ENCODE measurements around the gene ABTB2. TPM values are rescaled to one million over a fixed set of nuclear protein-coding genes. Genes with fewer than 3 reads are reported as not detected.

Gene ABTB2
- total RNA-seq, 3 donors from 2014 or later = 7.7 to 9.0 (median 8.6) TPM

DNA sequence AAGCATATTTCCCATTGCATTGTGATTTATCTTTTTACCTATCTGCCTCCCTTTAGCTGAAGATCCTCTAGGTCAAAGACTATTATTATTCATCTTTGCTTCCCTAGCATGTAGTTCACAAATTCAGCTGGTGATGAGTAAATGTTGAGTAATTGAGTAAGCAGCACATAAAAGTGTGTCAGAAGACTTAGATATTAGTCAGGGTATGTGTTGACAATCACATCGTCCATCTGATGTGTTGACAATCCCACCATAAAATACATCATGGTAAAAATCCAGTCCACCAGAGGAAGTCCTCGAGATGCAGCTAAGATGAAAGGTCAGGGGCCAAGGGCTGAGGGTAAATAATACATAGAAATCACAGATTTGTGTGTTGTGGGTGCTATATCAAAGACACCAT is 22.9 kb upstream of the ABTB2 start:
- ATAC-seq (peak; percentile 34 to 58), DNase-seq (no peak)
- H3K27me3 Mint-ChIP-seq (ENCODE audit: low read depth) = peaks cover 10% of the 10 kb centered on the region
- peaks cover 17% of the 10 kb centered on the region for H3K9me3 Mint-ChIP-seq
- peaks cover 5% of the 10 kb centered on the region for H3K4me1 Mint-ChIP-seq (ENCODE audit: low read depth)
- peaks cover 3% of the 10 kb centered on the region for H3K36me3 Mint-ChIP-seq (ENCODE audit: insufficient read depth)
- no peak overlapping the region for H3K4me3 Mint-ChIP-seq

- DNase-seq = no peak
- Mint-ChIP-seq H3K4me1 (ENCODE audit: low read depth) (peaks cover 5% of the 10 kb centered on the region), H3K27me3 (ENCODE audit: low read depth) (peaks cover 10% of the 10 kb centered on the region), H3K4me3 (no peak overlapping the region), H3K9me3 (peaks cover 27% of the 10 kb centered on the region), H3K36me3 (ENCODE audit: insufficient read depth) (peaks cover 3% of the 10 kb centered on the region)
- no peak for ATAC-seq
Measured at GRCh38 chr11:34379539-34379938, 21.7 kb upstream of the ABTB2 start.

DNA sequence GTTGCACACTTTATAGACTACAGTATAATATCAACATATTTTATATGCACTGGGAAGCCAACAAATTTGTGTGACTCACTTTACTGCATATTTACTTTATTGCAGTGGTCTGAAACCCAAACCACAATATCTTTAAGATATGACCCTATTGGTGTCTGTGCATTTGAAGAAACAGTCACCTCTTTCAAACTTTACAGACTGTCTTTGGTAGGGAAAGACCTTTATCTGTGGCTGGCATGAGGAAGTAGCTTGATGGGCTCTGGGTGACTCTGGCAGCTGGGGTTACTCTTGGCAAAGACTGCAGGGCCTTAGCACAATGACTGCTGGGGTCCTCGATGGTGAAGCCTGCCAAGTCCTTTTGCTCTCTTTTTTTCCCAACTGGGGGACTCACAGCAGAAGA is 21.3 kb upstream of the ABTB2 start:
- DNase-seq (no peak), ATAC-seq (no peak)
- Mint-ChIP-seq H3K4me3 (no peak overlapping the region), H3K9me3 (peaks cover 29% of the 10 kb centered on the region), H3K36me3 (ENCODE audit: insufficient read depth) (peaks cover 3% of the 10 kb centered on the region), H3K27me3 (ENCODE audit: low read depth) (peaks cover 10% of the 10 kb centered on the region), H3K4me1 (ENCODE audit: low read depth) (peaks cover 5% of the 10 kb centered on the region)

- H3K4me1 Mint-ChIP-seq (ENCODE audit: low read depth) = peaks cover 10% of the 10 kb centered on the region
- peaks cover 10% of the 10 kb centered on the region for H3K27me3 Mint-ChIP-seq (ENCODE audit: low read depth)
- peaks cover 28% of the 10 kb centered on the region for H3K9me3 Mint-ChIP-seq
Measured at GRCh38 chr11:34373727-34374126, 15.9 kb upstream of the ABTB2 start.

GRCh38 chr11:34366522-34366921 is 8.7 kb upstream of the ABTB2 start:
- peaks cover 11% of the 10 kb centered on the region for H3K4me1 Mint-ChIP-seq (ENCODE audit: low read depth)
- ATAC-seq (no peak), DNase-seq (no peak)
- H3K36me3 Mint-ChIP-seq (ENCODE audit: insufficient read depth) = no peaks in the 10 kb centered on the region
- peaks cover 16% of the 10 kb centered on the region for H3K27me3 Mint-ChIP-seq (ENCODE audit: low read depth)
- H3K9me3 Mint-ChIP-seq = no peaks in the 10 kb centered on the region
- H3K4me3 Mint-ChIP-seq = no peak overlapping the region

More at GRCh38 chr11:34373727-34374126, 15.9 kb upstream of the ABTB2 start:
- Mint-ChIP-seq H3K36me3 (ENCODE audit: insufficient read depth) (peaks cover 3% of the 10 kb centered on the region), H3K4me3 (no peak overlapping the region)
- DNase-seq = no peak
- no peak for ATAC-seq

DNA sequence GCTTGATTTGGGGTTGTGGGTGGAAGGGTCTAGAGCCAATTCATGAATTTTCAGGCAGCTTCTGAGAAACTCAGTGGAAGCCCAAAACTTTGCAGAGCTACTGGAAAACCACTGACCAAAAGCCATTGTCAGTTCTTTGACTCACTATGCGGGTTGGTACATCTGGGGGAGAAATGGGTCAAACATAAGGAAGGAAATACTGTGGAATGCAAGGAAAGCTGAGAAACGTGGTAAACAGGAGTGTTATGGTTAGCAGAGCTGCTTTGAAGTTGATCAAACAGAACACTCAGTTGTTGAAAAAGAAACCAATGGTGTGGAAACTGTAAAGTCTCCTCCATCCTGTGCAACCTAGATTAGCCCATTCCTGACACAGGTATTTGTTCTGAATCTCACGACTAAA is 6.3 kb upstream of the ABTB2 start:
- no peak for DNase-seq
- Mint-ChIP-seq H3K4me1 (ENCODE audit: low read depth) (peaks cover 8% of the 10 kb centered on the region), H3K9me3 (no peaks in the 10 kb centered on the region), H3K36me3 (ENCODE audit: insufficient read depth) (no peaks in the 10 kb centered on the region), H3K27me3 (ENCODE audit: low read depth) (peaks cover 22% of the 10 kb centered on the region), H3K4me3 (no peak overlapping the region)
- peak in 1 of 2 donors; percentile 15 for ATAC-seq

DNA sequence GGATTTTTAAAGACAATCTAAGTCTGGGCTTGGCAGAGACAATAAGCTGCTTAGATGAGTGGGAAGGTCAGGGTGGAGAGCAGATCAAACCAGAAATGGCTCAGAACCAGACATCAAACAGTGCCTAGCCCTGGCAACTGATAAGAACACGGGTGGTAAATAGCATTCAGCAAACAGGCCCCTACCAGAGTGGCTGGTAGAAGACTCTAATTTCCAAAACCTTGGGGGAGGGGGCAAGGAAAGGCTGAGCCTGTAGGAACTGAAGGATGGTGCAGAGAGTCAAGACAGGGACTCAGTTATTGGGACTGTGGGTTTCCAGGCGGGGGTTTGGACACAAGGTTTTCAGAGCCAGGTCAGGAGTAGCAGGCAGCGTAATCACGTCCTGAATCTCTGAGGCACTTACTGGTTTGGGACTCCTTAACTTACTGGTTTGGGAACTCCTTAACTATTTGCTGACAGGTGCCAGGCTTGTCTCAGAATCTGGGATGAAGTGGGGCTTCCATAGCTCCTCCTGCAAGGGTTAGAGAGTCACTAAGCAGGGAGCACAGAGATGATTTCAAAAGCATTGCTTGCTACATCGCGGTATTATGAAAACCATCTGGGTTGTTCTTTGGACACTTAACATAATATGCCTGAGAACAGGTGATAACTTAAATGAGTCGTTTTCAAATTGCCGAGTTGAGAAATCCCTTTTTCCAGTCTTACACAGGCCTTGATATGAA is 5.7 kb upstream of the ABTB2 start:
- Mint-ChIP-seq H3K36me3 (ENCODE audit: insufficient read depth) (no peaks in the 10 kb centered on the region), H3K9me3 (no peaks in the 10 kb centered on the region)

DNA sequence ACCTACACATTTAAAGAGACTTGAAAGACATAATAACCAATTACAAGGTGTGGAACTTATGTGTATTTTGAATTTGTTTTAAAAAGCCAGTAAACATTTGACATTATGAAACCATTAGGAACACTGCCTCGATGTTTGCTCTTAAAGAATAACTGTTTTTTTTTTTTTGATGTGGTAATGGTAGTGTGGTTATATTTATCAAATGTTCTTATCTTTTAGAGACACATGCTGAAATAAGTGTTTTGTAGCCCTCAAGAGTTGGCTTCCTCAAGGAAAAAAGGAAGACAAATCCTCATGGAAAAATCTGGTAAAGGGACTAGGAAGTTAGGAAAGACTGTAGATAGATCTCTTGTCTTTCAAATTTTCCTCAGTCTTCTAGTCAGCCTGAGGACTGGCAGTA is 2.2 kb upstream of the ABTB2 start:
- no peaks in the 10 kb centered on the region for H3K9me3 Mint-ChIP-seq

More for the DNA sequence above, 5.7 kb upstream of the ABTB2 start:
- Mint-ChIP-seq H3K4me3 (no peak overlapping the region), H3K4me1 (ENCODE audit: low read depth) (peaks cover 11% of the 10 kb centered on the region), H3K27me3 (ENCODE audit: low read depth) (peaks cover 22% of the 10 kb centered on the region)
- DNase-seq = no peak
- ATAC-seq = no peak

GRCh38 chr11:34359548-34359891 is 1.7 kb upstream of the ABTB2 start:
- peaks cover 36% of the 10 kb centered on the region for H3K27me3 Mint-ChIP-seq (ENCODE audit: low read depth)
- DNase-seq = peak; percentile 20
- H3K4me3 Mint-ChIP-seq = peak overlapping the region; percentile 87
- no peaks in the 10 kb centered on the region for H3K9me3 Mint-ChIP-seq
- no peak for ATAC-seq
- no peaks in the 10 kb centered on the region for H3K36me3 Mint-ChIP-seq (ENCODE audit: insufficient read depth)
- peaks cover 28% of the 10 kb centered on the region for H3K4me1 Mint-ChIP-seq (ENCODE audit: low read depth)

More for the DNA sequence above, 2.2 kb upstream of the ABTB2 start:
- DNase-seq = no peak
- Mint-ChIP-seq H3K36me3 (ENCODE audit: insufficient read depth) (no peaks in the 10 kb centered on the region), H3K4me3 (no peak overlapping the region), H3K27me3 (ENCODE audit: low read depth) (peaks cover 30% of the 10 kb centered on the region), H3K4me1 (ENCODE audit: low read depth) (peaks cover 24% of the 10 kb centered on the region)
- ATAC-seq = no peak

DNA sequence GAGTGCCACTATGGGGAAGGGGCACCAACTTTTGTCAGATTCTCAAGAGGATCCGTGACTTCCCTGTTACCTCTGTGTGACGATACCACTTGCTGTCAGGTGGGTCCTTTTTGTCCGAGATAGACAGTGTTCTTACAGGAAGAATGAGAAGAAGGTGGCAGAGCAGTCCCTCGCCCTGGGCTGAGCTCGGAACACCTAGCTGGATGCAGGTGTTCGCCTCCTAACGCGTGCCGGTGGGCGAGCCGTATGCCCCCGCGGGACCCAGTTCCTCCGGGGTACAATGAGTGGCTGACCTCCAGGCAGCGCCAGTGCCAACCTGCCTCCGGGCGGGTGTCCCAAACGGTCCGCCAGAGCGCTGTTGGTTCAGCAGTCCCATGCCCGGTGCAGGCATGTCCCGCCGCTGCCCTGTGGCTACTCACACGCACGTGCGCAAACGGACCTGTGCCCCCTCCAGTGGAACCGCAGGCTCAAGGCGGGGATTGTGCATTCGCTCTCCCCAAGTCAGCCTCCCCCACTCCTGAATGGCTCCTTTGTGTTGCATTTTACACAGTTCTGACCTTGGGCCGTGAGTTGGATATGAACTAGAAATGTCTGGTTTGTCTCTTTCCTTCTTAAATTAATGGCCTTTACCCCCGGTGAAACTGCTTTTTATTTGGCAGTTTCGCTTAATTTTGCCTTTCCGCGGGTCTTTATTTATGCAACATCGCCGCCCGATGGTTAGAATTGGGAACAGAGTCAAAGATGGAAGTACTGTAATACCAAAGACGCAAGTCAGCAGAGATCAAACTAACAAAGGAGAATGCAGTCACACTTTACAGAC is 1.1 kb upstream of the ABTB2 start:
- Mint-ChIP-seq H3K4me3 (peak overlapping the region; percentile 87), H3K4me1 (ENCODE audit: low read depth) (peaks cover 24% of the 10 kb centered on the region), H3K36me3 (ENCODE audit: insufficient read depth) (no peaks in the 10 kb centered on the region), H3K27me3 (ENCODE audit: low read depth) (peaks cover 39% of the 10 kb centered on the region), H3K9me3 (no peaks in the 10 kb centered on the region)
- ATAC-seq (peak; percentile 5 to 6), DNase-seq (peak; percentile 67)

DNA sequence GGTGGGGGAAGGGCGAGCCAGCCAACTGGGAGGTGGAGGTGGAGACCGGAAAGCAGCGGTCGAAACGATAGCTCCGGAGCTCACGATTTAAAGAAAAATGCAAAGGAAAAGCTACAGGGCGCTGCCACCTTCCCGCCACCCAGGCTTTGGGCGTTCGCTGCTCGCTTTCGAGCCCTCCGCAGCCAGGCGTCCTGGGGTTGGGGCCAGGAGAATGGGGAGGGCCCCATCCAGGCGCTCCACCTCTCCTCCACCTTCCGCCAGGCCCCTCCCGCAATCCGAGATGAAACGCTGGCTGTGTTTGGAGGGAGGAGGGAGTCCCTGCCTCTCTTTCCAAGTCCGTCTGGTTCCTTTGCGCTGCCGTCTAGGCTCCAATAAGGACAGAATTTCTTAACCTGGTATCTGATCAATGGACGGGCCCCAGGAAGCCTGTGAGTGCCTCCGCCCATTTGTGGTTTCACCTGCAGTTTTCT is 483 bp upstream of the ABTB2 start:
- H3K27me3 Mint-ChIP-seq (ENCODE audit: low read depth) = peaks cover 42% of the 10 kb centered on the region
- H3K36me3 Mint-ChIP-seq (ENCODE audit: insufficient read depth) = no peaks in the 10 kb centered on the region
- H3K4me3 Mint-ChIP-seq = peak overlapping the region; percentile 87
- peak; percentile 29 to 33 for ATAC-seq
- DNase-seq = no peak
- H3K9me3 Mint-ChIP-seq = no peaks in the 10 kb centered on the region
- peaks cover 23% of the 10 kb centered on the region for H3K4me1 Mint-ChIP-seq (ENCODE audit: low read depth)

- peak overlapping the region; percentile 75 for H3K4me3 Mint-ChIP-seq
- ATAC-seq (peak; percentile 36 to 43), DNase-seq (peak; percentile 47)
- H3K9me3 Mint-ChIP-seq = no peaks in the 10 kb centered on the region
- H3K27me3 Mint-ChIP-seq (ENCODE audit: low read depth) = peaks cover 44% of the 10 kb centered on the region
- peaks cover 23% of the 10 kb centered on the region for H3K4me1 Mint-ChIP-seq (ENCODE audit: low read depth)
- H3K36me3 Mint-ChIP-seq (ENCODE audit: insufficient read depth) = no peaks in the 10 kb centered on the region
Measured at GRCh38 chr11:34356913-34357700, 703 bp downstream of the ABTB2 start.

DNA sequence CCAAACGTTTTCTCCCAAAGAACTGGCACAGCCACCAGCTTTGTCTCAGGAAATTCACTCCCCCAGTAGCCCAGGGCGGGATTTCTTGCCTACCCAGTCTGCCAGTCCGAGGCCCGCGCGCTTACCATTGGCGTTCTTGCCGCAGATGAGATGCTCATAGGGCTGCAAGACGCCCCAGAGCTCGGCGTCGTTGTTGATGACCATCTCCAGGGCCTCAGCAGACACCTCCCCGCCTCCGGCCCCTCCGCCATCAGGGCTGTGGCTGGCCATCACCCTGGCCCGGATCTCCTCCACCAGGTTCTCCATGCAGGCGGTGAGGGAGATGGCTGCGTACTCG is 1.3 kb downstream of the ABTB2 start:
- DNase-seq = no peak
- peaks cover 23% of the 10 kb centered on the region for H3K4me1 Mint-ChIP-seq (ENCODE audit: low read depth)
- peak overlapping the region; percentile 75 for H3K4me3 Mint-ChIP-seq
- H3K9me3 Mint-ChIP-seq = no peaks in the 10 kb centered on the region
- H3K27me3 Mint-ChIP-seq (ENCODE audit: low read depth) = peaks cover 48% of the 10 kb centered on the region
- ATAC-seq = no peak
- H3K36me3 Mint-ChIP-seq (ENCODE audit: insufficient read depth) = no peaks in the 10 kb centered on the region

- Mint-ChIP-seq H3K9me3 (no peaks in the 10 kb centered on the region), H3K4me1 (ENCODE audit: low read depth) (peaks cover 23% of the 10 kb centered on the region), H3K36me3 (ENCODE audit: insufficient read depth) (no peaks in the 10 kb centered on the region), H3K27me3 (ENCODE audit: low read depth) (peaks cover 52% of the 10 kb centered on the region), H3K4me3 (peak overlapping the region; percentile 75)
- no peak for ATAC-seq
- no peak for DNase-seq
Measured at GRCh38 chr11:34356130-34356529, 1.7 kb downstream of the ABTB2 start.

Measured in activated T-cell treated with anti-CD3 and anti-CD28 coated beads, Interleukin-2, amount 50 U/mL, for 4 hours (primary cell).